Duodenal mucosa (tissue), 2 donors: ENCODE measurements around the gene SNAI3.

ENCODE experiments used
- H3K27ac ChIP-seq: one replicate; pipeline ENCODE4 v1.7.0; 2013; ENCODE audit warnings: low read depth, low read length
- H3K27me3 ChIP-seq, 2 donors: one replicate each; pipeline ENCODE4 v1.7.0; 2013; ENCODE audit warnings: low read length in 2 of 2, control low read depth in 1 of 2; ENCODE audit not compliant: insufficient read depth in 2 of 2, control insufficient read depth in 1 of 2
- H3K36me3 ChIP-seq, 2 donors: one replicate each; pipeline ENCODE4 v1.7.0; 2013; ENCODE audit warnings: low read length in 2 of 2, control low read depth in 1 of 2; ENCODE audit not compliant: insufficient read depth in 2 of 2, control insufficient read depth in 1 of 2
- H3K4me1 ChIP-seq, 2 donors: one replicate each; pipeline ENCODE4 v1.7.0; 2013; ENCODE audit warnings: low read length in 2 of 2, control low read depth in 1 of 2; ENCODE audit not compliant: insufficient read depth in 2 of 2, control insufficient read depth in 1 of 2
- H3K4me3 ChIP-seq, 2 donors: one replicate each; pipeline ENCODE4 v1.7.0; 2013; ENCODE audit warnings: low read length in 2 of 2, low read depth in 1 of 2
- H3K9ac ChIP-seq, 2 donors: one replicate each; pipeline ENCODE4 v1.7.0; 2013; ENCODE audit warnings: low read length in 2 of 2, low read depth in 1 of 2
- H3K9me3 ChIP-seq, 2 donors: one replicate each; pipeline ENCODE4 v1.7.0; 2013; ENCODE audit warnings: low read length in 2 of 2, control low read depth in 1 of 2; ENCODE audit not compliant: control insufficient read depth in 1 of 2

The SNAI3 gene

GRCh38 chr16:88697831-88698615, 11.7 kb upstream of the SNAI3 start:
- Histone ChIP-seq H3K4me3 (no peak overlapping the region), H3K27me3 (no peaks in the 10 kb centered on the region), H3K9me3 (no peaks in the 10 kb centered on the region), H3K4me1 (peaks cover 0 to 28% of the 10 kb centered on the region in 2 donors), H3K36me3 (peaks cover 5 to 28% of the 10 kb centered on the region in 2 donors), H3K9ac (no peak overlapping the region), H3K27ac (no peak overlapping the region)

- Histone ChIP-seq H3K4me3 (no peak overlapping the region), H3K9me3 (no peaks in the 10 kb centered on the region), H3K27ac (no peak overlapping the region), H3K4me1 (peaks cover under 1 to 27% of the 10 kb centered on the region in 2 donors), H3K27me3 (no peaks in the 10 kb centered on the region), H3K36me3 (peaks cover 5 to 28% of the 10 kb centered on the region in 2 donors), H3K9ac (no peak overlapping the region)
Measured at GRCh38 chr16:88697116-88697830, 11.0 kb upstream of the SNAI3 start.

DNA sequence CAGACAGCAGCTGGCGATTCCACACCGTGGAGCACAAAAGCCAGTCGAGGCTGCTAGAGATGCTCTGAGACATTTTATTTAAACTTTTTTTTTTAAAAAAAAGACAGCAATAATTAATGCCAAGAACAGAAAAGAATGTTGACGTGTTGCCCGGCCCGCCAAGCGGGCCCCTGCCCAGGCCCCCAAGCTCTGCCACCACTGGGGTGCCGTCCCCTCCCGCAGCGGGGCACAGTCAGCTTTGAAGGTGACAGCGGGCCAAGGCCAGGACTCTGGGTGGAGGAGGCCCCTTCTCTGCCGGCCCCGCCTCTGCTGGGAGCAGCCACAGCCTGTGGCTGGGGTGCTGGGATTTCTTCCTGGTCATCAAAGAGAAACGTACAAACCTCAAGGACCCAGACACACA, 10.1 kb upstream of the SNAI3 start:
- H3K36me3 ChIP-seq = peaks cover 5 to 28% of the 10 kb centered on the region in 2 donors
- no peak overlapping the region for H3K9ac ChIP-seq
- H3K27me3 ChIP-seq = no peaks in the 10 kb centered on the region
- H3K27ac ChIP-seq = no peak overlapping the region
- H3K9me3 ChIP-seq = no peaks in the 10 kb centered on the region
- H3K4me1 ChIP-seq = peaks cover 9 to 27% of the 10 kb centered on the region in 2 donors
- no peak overlapping the region for H3K4me3 ChIP-seq

DNA sequence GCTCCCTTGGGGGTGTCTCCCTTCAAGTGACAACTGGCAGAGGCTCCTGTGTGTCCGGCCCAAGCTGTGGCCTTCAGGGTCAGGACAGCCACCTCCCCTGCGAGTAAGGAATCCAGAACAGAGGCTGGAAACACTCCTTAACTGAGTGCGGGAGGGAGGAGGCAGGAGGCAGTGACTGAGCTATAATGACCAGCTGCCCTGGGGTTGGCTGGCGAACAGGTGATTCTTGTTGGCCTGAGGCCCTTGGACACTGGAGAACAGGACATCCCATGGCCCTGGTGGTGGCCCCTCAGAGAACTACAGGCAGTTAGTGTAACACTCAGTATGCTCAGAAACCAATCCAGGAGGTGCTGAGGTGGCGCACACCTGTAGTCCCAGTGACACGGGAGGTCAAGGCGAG, 9.4 kb upstream of the SNAI3 start:
- Histone ChIP-seq H3K9ac (no peak overlapping the region), H3K4me1 (peaks cover 10 to 28% of the 10 kb centered on the region in 2 donors), H3K36me3 (peaks cover 5 to 28% of the 10 kb centered on the region in 2 donors), H3K9me3 (no peaks in the 10 kb centered on the region), H3K27ac (no peak overlapping the region), H3K27me3 (no peaks in the 10 kb centered on the region), H3K4me3 (no peak overlapping the region)

GRCh38 chr16:88695218-88695617, 8.9 kb upstream of the SNAI3 start:
- Histone ChIP-seq H3K9me3 (no peaks in the 10 kb centered on the region), H3K4me1 (peaks cover 10 to 27% of the 10 kb centered on the region in 2 donors), H3K27me3 (no peaks in the 10 kb centered on the region), H3K27ac (no peak overlapping the region), H3K9ac (no peak overlapping the region), H3K4me3 (no peak overlapping the region), H3K36me3 (peaks cover 5 to 28% of the 10 kb centered on the region in 2 donors)

DNA sequence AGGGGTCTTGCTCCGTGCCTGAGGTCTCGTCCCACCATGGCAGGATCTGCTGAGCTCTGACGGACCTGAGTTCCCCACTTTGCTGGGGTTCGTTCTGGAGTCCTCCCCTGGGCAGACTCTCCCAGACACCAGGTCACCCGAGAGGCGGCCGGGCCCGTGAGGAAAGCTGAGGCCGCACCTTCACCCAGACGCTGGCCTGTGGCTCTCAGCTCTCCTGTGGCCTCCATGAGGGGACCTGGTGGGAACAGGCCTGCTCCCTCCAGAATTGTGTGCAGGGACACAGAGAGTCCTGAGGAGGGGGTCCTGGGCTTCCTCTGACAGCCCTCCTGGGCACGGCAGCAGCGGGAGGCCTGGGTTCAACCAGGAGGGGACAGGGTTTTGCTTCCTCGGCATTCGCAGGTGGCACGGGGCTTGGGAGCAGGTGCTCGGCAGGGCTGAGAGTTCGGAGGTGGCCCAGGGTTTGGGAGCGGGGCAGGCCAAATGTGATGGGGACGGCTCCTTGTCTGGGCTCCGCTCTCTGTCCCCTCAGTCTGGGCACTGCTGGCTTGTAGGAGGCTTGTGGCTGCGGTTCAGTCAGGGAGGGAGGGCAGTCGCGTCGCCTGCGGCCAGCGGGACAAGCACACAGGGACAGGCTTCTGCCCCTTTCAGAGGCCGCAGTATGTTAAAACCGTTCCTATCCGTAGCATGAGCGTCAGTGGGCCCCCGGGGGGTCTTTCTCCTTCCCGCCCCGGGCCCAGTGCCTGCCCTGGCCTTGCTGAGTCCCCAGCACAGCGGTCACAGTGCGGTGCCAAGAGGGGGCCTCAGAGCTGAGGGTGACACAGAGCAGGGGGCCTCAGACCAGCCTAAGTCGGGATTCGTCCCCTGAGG, 8.1 kb upstream of the SNAI3 start:
- Histone ChIP-seq H3K36me3 (peaks cover 2 to 28% of the 10 kb centered on the region in 2 donors), H3K27ac (no peak overlapping the region), H3K9ac (no peak overlapping the region), H3K4me3 (no peak overlapping the region), H3K27me3 (no peaks in the 10 kb centered on the region), H3K9me3 (no peaks in the 10 kb centered on the region), H3K4me1 (peaks cover 10 to 19% of the 10 kb centered on the region in 2 donors)

- no peak overlapping the region for H3K27ac ChIP-seq
- H3K36me3 ChIP-seq = peaks cover 0 to 23% of the 10 kb centered on the region in 2 donors
- H3K9me3 ChIP-seq = no peaks in the 10 kb centered on the region
- peaks cover 10 to 17% of the 10 kb centered on the region in 2 donors for H3K4me1 ChIP-seq
- H3K27me3 ChIP-seq = no peaks in the 10 kb centered on the region
- no peak overlapping the region for H3K4me3 ChIP-seq
- no peak overlapping the region for H3K9ac ChIP-seq
Measured at GRCh38 chr16:88693420-88694177, 7.3 kb upstream of the SNAI3 start.

DNA sequence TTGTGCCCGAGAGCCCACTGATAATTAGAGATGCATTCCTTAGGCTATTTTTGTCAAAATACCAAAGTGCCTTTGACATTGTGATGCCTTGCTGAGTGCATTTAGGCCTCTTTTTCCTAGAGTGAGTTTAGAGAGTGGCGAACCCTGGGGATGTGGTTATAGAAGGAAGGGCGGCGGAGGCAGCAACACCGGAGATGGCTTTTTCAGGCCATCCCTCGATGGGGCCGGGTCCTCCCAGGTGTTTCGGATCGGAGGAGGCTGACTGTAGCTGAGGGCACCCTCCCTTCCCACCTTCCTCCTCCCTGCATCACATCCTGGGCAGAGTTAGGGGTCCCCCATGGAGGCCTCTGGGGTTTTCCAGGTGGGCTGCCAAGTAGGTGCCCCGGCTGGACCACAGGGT, 6.6 kb upstream of the SNAI3 start:
- H3K27me3 ChIP-seq = no peaks in the 10 kb centered on the region
- peaks cover 0 to 18% of the 10 kb centered on the region in 2 donors for H3K36me3 ChIP-seq
- H3K27ac ChIP-seq = no peak overlapping the region
- H3K4me3 ChIP-seq = no peak overlapping the region
- H3K4me1 ChIP-seq = peaks cover 12 to 23% of the 10 kb centered on the region in 2 donors
- no peak overlapping the region for H3K9ac ChIP-seq
- no peaks in the 10 kb centered on the region for H3K9me3 ChIP-seq

DNA sequence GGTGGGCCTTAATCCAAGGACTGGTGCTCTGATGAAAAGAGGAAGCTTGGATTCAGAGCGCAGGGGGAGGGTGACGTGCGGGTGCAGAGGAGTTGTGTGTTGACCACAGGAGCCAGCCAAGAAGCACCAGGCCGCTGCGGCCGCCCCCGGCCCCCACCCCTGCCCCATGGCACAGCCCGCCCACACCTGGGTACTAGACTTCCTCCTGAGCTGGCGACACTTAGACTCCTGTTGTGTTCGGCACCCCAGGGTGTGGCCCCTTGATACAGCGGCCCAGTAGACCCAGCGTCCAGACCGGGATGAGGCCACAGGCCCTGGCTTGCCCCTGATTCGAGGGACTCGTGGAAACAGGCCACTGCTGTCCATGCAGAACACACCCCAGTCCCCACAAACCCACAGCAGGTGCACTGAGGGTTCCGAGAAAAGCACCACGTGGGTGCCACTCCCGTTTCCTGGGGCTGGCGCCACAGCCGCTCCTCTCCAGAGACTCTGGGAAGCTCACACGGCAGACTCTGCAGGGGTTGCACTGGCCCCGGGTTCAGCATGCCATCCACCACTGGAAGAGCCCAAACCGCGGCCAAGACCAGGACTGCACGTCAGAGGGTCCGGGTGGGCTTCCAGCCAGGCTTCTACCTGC, 5.7 kb upstream of the SNAI3 start:
- H3K27ac ChIP-seq = no peak overlapping the region
- H3K4me3 ChIP-seq = peak overlapping the region in 1 of 2 donors; percentile 21
- H3K9me3 ChIP-seq = no peaks in the 10 kb centered on the region
- H3K27me3 ChIP-seq = no peaks in the 10 kb centered on the region
- peaks cover 0 to 11% of the 10 kb centered on the region in 2 donors for H3K36me3 ChIP-seq
- no peak overlapping the region for H3K9ac ChIP-seq
- peaks cover 19 to 31% of the 10 kb centered on the region in 2 donors for H3K4me1 ChIP-seq
